ENCODE measurements around the gene FKBP15. TPM values are rescaled to one million over a fixed set of nuclear protein-coding genes. Genes with fewer than 3 reads are reported as not detected.

Gene FKBP15
- total RNA-seq, 1 experiment from 2014 or later = 14.9 TPM

DNA sequence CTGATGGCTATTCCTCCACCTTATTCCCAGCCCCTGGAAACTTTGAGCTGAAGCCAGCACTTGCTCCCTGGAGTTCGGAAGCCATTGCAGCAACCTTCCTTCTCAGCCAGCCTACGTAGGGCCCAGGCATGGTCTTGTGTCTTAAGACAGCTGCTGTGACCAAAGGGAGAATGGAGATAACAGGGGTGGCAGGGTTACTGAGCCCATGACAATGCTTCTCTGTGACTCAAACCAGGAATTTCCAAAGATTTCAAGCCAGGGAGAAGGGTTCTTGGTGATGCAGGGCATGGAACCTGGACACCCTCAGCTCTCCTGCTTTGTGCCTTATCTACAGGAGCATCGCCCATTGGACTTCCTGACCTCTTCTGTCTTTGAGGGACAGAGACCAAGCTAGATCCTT is 58.1 kb downstream of the FKBP15 start:
- CTCF ChIA-PET = interaction anchor here (2.9 kb wide), 1 partner anchor 12 kb away, joined by 12 read pairs; the partner anchor contains the start of gene SLC31A2
- ATAC-seq = no peak

More for the DNA sequence above, 58.1 kb downstream of the FKBP15 start:
- Mint-ChIP-seq H3K27ac (no peak overlapping the region), H3K36me3 (peaks cover 25% of the 10 kb centered on the region), H3K4me3 (no peak overlapping the region), H3K9me3 (no peaks in the 10 kb centered on the region), H3K4me1 (peaks cover 17% of the 10 kb centered on the region), H3K27me3 (ENCODE audit: low read depth) (no peaks in the 10 kb centered on the region)
- TF ChIP-seq ZNF232 (CRISPR knock-in tag; IDR thresholded peaks at IDR 0.05) (no peak), GTF2I (CRISPR knock-in tag; conservative IDR thresholded peaks at IDR 0.05) (no peak), ETV6 (CRISPR knock-in tag; IDR thresholded peaks at IDR 0.05) (no peak), SMAD3 (CRISPR knock-in tag; IDR thresholded peaks at IDR 0.05; ENCODE audit: borderline replicate concordance) (no peak), ZNF219 (CRISPR knock-in tag; IDR thresholded peaks at IDR 0.05; ENCODE audit: borderline replicate concordance) (no peak), TEAD1 (CRISPR knock-in tag; IDR thresholded peaks at IDR 0.05) (no peak), RORB (CRISPR knock-in tag; IDR thresholded peaks at IDR 0.05) (no peak), SMAD4 (CRISPR knock-in tag; IDR thresholded peaks at IDR 0.05) (no peak)
- TF ChIP-seq, protein P1, sequence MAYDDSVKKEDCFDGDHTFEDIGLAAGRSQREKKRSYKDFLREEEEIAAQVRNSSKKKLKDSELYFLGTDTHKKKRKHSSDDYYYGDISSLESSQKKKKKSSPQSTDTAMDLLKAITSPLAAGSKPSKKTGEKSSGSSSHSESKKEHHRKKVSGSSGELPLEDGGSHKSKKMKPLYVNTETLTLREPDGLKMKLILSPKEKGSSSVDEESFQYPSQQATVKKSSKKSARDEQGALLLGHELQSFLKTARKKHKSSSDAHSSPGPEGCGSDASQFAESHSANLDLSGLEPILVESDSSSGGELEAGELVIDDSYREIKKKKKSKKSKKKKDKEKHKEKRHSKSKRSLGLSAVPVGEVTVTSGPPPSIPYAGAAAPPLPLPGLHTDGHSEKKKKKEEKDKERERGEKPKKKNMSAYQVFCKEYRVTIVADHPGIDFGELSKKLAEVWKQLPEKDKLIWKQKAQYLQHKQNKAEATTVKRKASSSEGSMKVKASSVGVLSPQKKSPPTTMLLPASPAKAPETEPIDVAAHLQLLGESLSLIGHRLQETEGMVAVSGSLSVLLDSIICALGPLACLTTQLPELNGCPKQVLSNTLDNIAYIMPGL (CRISPR knock-in tag; IDR thresholded peaks at IDR 0.05) = no peak
- TF ChIP-seq, protein P2, sequence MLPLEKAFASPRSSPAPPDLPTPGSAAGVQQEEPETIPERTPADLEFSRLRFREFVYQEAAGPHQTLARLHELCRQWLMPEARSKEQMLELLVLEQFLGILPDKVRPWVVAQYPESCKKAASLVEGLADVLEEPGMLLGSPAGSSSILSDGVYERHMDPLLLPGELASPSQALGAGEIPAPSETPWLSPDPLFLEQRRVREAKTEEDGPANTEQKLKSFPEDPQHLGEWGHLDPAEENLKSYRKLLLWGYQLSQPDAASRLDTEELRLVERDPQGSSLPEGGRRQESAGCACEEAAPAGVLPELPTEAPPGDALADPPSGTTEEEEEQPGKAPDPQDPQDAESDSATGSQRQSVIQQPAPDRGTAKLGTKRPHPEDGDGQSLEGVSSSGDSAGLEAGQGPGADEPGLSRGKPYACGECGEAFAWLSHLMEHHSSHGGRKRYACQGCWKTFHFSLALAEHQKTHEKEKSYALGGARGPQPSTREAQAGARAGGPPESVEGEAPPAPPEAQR (CRISPR knock-in tag; IDR thresholded peaks at IDR 0.05) = no peak
- TF ChIP-seq, protein P3, sequence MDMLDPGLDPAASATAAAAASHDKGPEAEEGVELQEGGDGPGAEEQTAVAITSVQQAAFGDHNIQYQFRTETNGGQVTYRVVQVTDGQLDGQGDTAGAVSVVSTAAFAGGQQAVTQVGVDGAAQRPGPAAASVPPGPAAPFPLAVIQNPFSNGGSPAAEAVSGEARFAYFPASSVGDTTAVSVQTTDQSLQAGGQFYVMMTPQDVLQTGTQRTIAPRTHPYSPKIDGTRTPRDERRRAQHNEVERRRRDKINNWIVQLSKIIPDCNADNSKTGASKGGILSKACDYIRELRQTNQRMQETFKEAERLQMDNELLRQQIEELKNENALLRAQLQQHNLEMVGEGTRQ (CRISPR knock-in tag; IDR thresholded peaks at IDR 0.05) = no peak
- TF ChIP-seq, protein P4, sequence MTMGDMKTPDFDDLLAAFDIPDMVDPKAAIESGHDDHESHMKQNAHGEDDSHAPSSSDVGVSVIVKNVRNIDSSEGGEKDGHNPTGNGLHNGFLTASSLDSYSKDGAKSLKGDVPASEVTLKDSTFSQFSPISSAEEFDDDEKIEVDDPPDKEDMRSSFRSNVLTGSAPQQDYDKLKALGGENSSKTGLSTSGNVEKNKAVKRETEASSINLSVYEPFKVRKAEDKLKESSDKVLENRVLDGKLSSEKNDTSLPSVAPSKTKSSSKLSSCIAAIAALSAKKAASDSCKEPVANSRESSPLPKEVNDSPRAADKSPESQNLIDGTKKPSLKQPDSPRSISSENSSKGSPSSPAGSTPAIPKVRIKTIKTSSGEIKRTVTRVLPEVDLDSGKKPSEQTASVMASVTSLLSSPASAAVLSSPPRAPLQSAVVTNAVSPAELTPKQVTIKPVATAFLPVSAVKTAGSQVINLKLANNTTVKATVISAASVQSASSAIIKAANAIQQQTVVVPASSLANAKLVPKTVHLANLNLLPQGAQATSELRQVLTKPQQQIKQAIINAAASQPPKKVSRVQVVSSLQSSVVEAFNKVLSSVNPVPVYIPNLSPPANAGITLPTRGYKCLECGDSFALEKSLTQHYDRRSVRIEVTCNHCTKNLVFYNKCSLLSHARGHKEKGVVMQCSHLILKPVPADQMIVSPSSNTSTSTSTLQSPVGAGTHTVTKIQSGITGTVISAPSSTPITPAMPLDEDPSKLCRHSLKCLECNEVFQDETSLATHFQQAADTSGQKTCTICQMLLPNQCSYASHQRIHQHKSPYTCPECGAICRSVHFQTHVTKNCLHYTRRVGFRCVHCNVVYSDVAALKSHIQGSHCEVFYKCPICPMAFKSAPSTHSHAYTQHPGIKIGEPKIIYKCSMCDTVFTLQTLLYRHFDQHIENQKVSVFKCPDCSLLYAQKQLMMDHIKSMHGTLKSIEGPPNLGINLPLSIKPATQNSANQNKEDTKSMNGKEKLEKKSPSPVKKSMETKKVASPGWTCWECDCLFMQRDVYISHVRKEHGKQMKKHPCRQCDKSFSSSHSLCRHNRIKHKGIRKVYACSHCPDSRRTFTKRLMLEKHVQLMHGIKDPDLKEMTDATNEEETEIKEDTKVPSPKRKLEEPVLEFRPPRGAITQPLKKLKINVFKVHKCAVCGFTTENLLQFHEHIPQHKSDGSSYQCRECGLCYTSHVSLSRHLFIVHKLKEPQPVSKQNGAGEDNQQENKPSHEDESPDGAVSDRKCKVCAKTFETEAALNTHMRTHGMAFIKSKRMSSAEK (CRISPR knock-in tag; IDR thresholded peaks at IDR 0.05; ENCODE audit: borderline replicate concordance) = no peak
- TF ChIP-seq, protein P5, sequence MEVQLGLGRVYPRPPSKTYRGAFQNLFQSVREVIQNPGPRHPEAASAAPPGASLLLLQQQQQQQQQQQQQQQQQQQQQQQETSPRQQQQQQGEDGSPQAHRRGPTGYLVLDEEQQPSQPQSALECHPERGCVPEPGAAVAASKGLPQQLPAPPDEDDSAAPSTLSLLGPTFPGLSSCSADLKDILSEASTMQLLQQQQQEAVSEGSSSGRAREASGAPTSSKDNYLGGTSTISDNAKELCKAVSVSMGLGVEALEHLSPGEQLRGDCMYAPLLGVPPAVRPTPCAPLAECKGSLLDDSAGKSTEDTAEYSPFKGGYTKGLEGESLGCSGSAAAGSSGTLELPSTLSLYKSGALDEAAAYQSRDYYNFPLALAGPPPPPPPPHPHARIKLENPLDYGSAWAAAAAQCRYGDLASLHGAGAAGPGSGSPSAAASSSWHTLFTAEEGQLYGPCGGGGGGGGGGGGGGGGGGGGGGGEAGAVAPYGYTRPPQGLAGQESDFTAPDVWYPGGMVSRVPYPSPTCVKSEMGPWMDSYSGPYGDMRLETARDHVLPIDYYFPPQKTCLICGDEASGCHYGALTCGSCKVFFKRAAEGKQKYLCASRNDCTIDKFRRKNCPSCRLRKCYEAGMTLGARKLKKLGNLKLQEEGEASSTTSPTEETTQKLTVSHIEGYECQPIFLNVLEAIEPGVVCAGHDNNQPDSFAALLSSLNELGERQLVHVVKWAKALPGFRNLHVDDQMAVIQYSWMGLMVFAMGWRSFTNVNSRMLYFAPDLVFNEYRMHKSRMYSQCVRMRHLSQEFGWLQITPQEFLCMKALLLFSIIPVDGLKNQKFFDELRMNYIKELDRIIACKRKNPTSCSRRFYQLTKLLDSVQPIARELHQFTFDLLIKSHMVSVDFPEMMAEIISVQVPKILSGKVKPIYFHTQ (CRISPR knock-in tag; IDR thresholded peaks at IDR 0.05) = no peak
- TF ChIP-seq, protein P6, sequence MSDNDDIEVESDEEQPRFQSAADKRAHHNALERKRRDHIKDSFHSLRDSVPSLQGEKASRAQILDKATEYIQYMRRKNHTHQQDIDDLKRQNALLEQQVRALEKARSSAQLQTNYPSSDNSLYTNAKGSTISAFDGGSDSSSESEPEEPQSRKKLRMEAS (CRISPR knock-in tag; IDR thresholded peaks at IDR 0.05) = no peak
- POLR2A ChIA-PET = no interaction called here
- DNase-seq (ENCODE audit: low spot score) = no peak
